SK-N-MC (cell line): Measurements from ENCODE around the gene PROSER2.

ENCODE experiments used
- EZH2 ChIP-seq: fragments of 200-600 bp; sonication (generic); IDR thresholded peaks from one replicate; pipeline ENCODE4 v1.6.1; 2017; ENCODE audit warnings: antibody characterized with exemption
- POLR2AphosphoS5 ChIP-seq: IDR thresholded peaks from 2 replicates; pipeline ENCODE4 v1.6.1; 2012; ENCODE audit warnings: mild to moderate bottlenecking, low read depth, low read length, borderline replicate concordance

- TF ChIP-seq POLR2AphosphoS5 (no peak), EZH2 (no peak)
These were observed 26.1 kb downstream of the PROSER2 start for GRCh38 chr10:11849277-11849676.
